Measurements from ENCODE around the gene STXBP1.

Gene STXBP1

DNA sequence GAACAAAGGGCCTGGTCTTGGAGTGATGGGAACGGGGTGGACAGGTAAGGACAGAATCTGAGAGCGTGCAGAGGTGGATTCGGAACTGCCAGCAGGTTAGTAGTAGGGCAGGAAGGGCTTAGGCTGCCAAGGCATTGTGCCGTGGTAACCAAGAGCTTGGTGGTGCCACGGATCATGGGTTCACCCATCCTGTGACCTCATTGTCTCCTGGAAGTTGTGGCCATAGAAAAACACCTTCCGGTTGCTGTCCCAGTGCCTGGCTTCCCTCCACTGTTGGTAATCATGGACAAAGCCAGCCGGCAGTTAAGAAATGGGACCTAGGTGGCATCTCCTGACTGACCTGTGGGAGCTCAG is 52.2 kb downstream of the STXBP1 start:
- Histone ChIP-seq H3K27me3 (ENCODE audit: insufficient read depth, low read length) (0 out of 2 replicates have a peak, but pooled peaks cover 10% of the 10 kb centered on the region), H4K20me1 (ENCODE audit: insufficient read depth, low read length) (no peaks in the 10 kb centered on the region), H3F3A (ENCODE audit: insufficient read depth, low read length) (no peaks in the 10 kb centered on the region), H3K4me3 (ENCODE audit: low read depth, low read length, poor library complexity, severe bottlenecking) (no peak overlapping the region), H3K9me2 (ENCODE audit: low read depth, low read length) (no peaks in the 10 kb centered on the region), H3K79me2 (ENCODE audit: insufficient read depth, low read length) (no peaks in the 10 kb centered on the region), H3K4me2 (ENCODE audit: low read length) (no peak overlapping the region), H3K9ac (ENCODE audit: low read length) (no peak overlapping the region), H3K27ac (ENCODE audit: low read depth, low read length, poor library complexity, severe bottlenecking) (no peak overlapping the region), H3K4me1 (ENCODE audit: insufficient read depth, low read length, severe bottlenecking) (no peaks in the 10 kb centered on the region), H2AFZ (ENCODE audit: low read length) (no peak overlapping the region), H3K36me3 (ENCODE audit: insufficient read depth, low read length) (no peaks in the 10 kb centered on the region), H3K9me3 (ENCODE audit: low read length) (no peaks in the 10 kb centered on the region)
- TF ChIP-seq EZH2 (IDR thresholded peaks at IDR 0.05; ENCODE audit: borderline replicate concordance, low read length), result no peak
- TF ChIP-seq, protein P1, sequence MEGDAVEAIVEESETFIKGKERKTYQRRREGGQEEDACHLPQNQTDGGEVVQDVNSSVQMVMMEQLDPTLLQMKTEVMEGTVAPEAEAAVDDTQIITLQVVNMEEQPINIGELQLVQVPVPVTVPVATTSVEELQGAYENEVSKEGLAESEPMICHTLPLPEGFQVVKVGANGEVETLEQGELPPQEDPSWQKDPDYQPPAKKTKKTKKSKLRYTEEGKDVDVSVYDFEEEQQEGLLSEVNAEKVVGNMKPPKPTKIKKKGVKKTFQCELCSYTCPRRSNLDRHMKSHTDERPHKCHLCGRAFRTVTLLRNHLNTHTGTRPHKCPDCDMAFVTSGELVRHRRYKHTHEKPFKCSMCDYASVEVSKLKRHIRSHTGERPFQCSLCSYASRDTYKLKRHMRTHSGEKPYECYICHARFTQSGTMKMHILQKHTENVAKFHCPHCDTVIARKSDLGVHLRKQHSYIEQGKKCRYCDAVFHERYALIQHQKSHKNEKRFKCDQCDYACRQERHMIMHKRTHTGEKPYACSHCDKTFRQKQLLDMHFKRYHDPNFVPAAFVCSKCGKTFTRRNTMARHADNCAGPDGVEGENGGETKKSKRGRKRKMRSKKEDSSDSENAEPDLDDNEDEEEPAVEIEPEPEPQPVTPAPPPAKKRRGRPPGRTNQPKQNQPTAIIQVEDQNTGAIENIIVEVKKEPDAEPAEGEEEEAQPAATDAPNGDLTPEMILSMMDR (IDR thresholded peaks at IDR 0.05; ENCODE audit: low read length), result no peak

DNA sequence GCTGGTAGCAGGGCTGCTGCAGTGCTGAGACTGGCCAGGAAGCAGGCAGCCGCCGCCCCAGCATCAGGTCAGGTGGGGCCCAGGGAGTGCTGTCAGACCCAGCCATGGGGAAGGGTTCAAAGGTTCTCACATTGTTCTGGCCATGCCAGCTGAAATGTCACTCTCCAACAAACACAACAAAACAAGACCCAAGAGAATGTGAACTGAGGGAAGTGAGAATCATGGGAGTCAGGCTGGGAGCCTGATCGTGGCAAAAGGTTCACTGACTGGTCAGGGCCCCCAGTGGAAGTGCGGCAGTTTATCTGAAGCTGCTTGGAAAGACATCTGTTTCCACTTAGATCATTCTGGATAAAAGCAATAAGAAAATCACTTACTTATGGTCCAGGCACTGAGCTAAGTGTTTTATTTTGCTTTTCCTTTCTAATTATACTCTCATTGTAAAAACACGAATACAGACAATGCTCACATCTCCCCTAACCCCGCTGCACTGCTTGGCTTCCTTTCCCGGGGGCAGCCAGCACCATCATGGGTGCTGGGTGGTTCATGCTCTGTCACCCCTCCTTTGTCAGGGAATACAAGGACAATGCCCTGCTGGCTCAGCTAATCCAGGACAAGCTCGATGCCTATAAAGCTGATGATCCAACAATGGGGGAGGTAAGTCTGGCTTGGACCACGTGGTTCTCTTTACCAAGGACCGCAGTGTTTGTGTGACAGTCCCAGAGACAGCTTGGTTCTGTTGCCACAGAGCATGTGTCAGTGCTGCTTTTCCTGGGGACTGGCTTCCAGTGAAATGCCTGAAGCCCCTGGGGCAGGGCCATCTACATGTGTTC is 52.8 kb downstream of the STXBP1 start:
- Histone ChIP-seq H3K9me2 (ENCODE audit: low read depth, low read length) (no peaks in the 10 kb centered on the region), H3K79me2 (ENCODE audit: insufficient read depth, low read length) (no peaks in the 10 kb centered on the region), H3K36me3 (ENCODE audit: insufficient read depth, low read length) (no peaks in the 10 kb centered on the region), H3K4me2 (ENCODE audit: low read length) (no peak overlapping the region), H3K4me3 (ENCODE audit: low read depth, low read length, poor library complexity, severe bottlenecking) (no peak overlapping the region), H3F3A (ENCODE audit: insufficient read depth, low read length) (no peaks in the 10 kb centered on the region), H3K27ac (ENCODE audit: low read depth, low read length, poor library complexity, severe bottlenecking) (no peak overlapping the region), H3K9me3 (ENCODE audit: low read length) (no peaks in the 10 kb centered on the region), H3K9ac (ENCODE audit: low read length) (no peak overlapping the region), H3K4me1 (ENCODE audit: insufficient read depth, low read length, severe bottlenecking) (no peaks in the 10 kb centered on the region), H2AFZ (ENCODE audit: low read length) (no peak overlapping the region), H4K20me1 (ENCODE audit: insufficient read depth, low read length) (no peaks in the 10 kb centered on the region), H3K27me3 (ENCODE audit: insufficient read depth, low read length) (peaks cover 9% of the 10 kb centered on the region; the same call in 1 of the 2 replicates)
- no peak for TF ChIP-seq EZH2 (IDR thresholded peaks at IDR 0.05; ENCODE audit: borderline replicate concordance, low read length)
- TF ChIP-seq, protein P1 (IDR thresholded peaks at IDR 0.05; ENCODE audit: low read length), result no peak

DNA sequence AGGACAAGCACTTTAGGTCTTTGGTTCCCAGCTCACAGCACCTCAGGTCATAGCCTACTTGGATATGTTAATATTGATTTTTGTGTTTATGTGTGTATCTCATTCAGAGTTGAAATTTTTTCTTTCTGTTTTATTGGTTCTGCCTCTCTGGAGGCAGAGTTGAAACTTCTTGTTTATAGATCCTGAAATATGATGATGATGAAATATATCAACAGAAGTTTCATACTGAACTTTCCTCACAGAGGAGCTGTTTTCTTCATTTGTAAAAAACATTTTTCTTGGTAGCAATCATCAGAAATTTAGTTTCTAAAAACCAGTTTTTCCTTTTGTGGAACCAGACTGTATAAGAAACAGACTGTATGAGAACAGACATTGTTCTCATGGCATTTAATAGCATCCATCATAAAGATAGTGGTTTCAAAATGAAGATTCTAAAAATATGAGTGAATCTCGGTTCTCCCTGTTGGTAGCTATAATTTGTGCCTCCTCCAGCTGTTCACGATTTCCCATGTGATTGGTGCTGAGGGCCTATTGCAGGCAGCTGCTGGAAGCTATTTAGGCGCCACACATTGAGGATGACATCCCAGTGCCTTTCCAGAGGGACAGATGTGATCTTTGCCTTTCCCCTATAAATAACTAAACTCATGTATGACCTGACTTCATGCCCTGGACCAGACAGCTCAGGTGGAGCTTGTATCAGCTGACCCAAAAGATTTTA is 55.2 kb downstream of the STXBP1 start:
- H3K4me2 ChIP-seq (ENCODE audit: low read length), result no peak overlapping the region
- no peaks in the 10 kb centered on the region for H3F3A ChIP-seq (ENCODE audit: insufficient read depth, low read length)
- no peak overlapping the region for H3K27ac ChIP-seq (ENCODE audit: low read depth, low read length, poor library complexity, severe bottlenecking)
- no peaks in the 10 kb centered on the region for H3K4me1 ChIP-seq (ENCODE audit: insufficient read depth, low read length, severe bottlenecking)
- peaks cover 4% of the 10 kb centered on the region; the same call in 1 of the 2 replicates for H3K27me3 ChIP-seq (ENCODE audit: insufficient read depth, low read length)
- H3K9me3 ChIP-seq (ENCODE audit: low read length), result no peaks in the 10 kb centered on the region
- no peak overlapping the region for H3K4me3 ChIP-seq (ENCODE audit: low read depth, low read length, poor library complexity, severe bottlenecking)
- no peak overlapping the region for H3K9ac ChIP-seq (ENCODE audit: low read length)
- no peaks in the 10 kb centered on the region for H4K20me1 ChIP-seq (ENCODE audit: insufficient read depth, low read length)
- no peaks in the 10 kb centered on the region for H3K36me3 ChIP-seq (ENCODE audit: insufficient read depth, low read length)
- no peaks in the 10 kb centered on the region for H3K79me2 ChIP-seq (ENCODE audit: insufficient read depth, low read length)
- H3K9me2 ChIP-seq (ENCODE audit: low read depth, low read length), result no peaks in the 10 kb centered on the region
- no peak for TF ChIP-seq EZH2 (IDR thresholded peaks at IDR 0.05; ENCODE audit: borderline replicate concordance, low read length)
- TF ChIP-seq, protein P1 (IDR thresholded peaks at IDR 0.05; ENCODE audit: low read length), result no peak
- no peak overlapping the region for H2AFZ ChIP-seq (ENCODE audit: low read length)

Measured in OCI-LY1 (cell line).